ENCODE results near the gene PLXNA3. TPM values are rescaled to one million over a fixed set of nuclear protein-coding genes. Genes with fewer than 3 reads are reported as not detected.

Gene PLXNA3
- total RNA-seq, 1 experiment from 2014 or later: 36.3 TPM

DNA sequence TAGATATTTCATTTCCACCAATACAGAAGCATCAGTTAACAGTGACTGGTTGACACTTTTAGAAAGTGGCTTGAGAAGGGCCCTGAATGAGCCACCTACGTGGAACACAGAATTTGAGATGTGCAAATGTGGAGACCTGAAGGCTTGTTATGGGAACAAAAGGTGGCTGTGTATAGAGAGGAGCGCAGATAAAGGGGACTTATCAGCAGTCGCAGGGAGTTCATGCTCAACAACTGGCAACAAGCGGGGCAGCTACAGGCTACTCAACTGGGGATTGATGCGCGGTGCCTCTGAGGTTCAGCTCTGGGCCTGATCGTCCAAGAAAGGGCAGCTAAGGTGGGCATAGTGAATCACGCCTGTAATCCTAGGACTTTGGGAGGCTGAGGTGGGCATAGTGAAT lies 61.3 kb downstream of the PLXNA3 start:
- no peak overlapping the region for H2BK5ac ChIP-seq (ENCODE audit: insufficient read length, low read length)
- H3K4me2 ChIP-seq (ENCODE audit: insufficient read depth, insufficient read length, low read length): no peak overlapping the region
- no peaks in the 10 kb centered on the region for H3K79me2 ChIP-seq (ENCODE audit: insufficient read depth, low read length)
- TF ChIP-seq, protein P1, sequence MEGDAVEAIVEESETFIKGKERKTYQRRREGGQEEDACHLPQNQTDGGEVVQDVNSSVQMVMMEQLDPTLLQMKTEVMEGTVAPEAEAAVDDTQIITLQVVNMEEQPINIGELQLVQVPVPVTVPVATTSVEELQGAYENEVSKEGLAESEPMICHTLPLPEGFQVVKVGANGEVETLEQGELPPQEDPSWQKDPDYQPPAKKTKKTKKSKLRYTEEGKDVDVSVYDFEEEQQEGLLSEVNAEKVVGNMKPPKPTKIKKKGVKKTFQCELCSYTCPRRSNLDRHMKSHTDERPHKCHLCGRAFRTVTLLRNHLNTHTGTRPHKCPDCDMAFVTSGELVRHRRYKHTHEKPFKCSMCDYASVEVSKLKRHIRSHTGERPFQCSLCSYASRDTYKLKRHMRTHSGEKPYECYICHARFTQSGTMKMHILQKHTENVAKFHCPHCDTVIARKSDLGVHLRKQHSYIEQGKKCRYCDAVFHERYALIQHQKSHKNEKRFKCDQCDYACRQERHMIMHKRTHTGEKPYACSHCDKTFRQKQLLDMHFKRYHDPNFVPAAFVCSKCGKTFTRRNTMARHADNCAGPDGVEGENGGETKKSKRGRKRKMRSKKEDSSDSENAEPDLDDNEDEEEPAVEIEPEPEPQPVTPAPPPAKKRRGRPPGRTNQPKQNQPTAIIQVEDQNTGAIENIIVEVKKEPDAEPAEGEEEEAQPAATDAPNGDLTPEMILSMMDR (conservative IDR thresholded peaks at IDR 0.05): no peak
- no peaks in the 10 kb centered on the region for H3K4me1 ChIP-seq (ENCODE audit: insufficient read depth, low read length)
- no CpG with 5 or more reads among the region's 8 CpGs for WGBS (ENCODE audit: extremely low coverage, insufficient read length, low lambda C conversion rate)
- H3K9me3 Mint-ChIP-seq: peaks cover 53% of the 10 kb centered on the region in 2 experiments
- no peak overlapping the region for H2BK120ac ChIP-seq (ENCODE audit: low read depth, low read length, poor library complexity, severe bottlenecking)
- no peak overlapping the region for H3T11ph ChIP-seq (ENCODE audit: low read length)
- H3K9ac ChIP-seq (ENCODE audit: extremely low read depth, insufficient read length, low read length): no peak overlapping the region
- H2BK12ac ChIP-seq (ENCODE audit: insufficient read length, low read depth, low read length): no peak overlapping the region
- no peaks in the 10 kb centered on the region; a peak in 2 of 7 replicates for H3K36me3 Mint-ChIP-seq (ENCODE audit: insufficient read depth in 1 of 3, low read depth in 3 of 3)
- no peak overlapping the region for H3K23ac ChIP-seq (ENCODE audit: insufficient read length, low read depth, low read length)
- H4K8ac ChIP-seq (replicated peaks; ENCODE audit: insufficient read length, low read depth, low read length): no peak overlapping the region
- H2BK20ac ChIP-seq (ENCODE audit: low read depth, low read length, poor library complexity, severe bottlenecking): no peak overlapping the region
- no peak overlapping the region for H3K4ac ChIP-seq (ENCODE audit: low read depth, low read length)
- no peak overlapping the region for H4K5ac ChIP-seq (ENCODE audit: insufficient read length, low read depth, low read length)
- peaks cover 12% of the 10 kb centered on the region for H3K9me3 ChIP-seq (ENCODE audit: control insufficient read depth, low read depth, low read length)
- no peak overlapping the region for H2AFZ ChIP-seq (ENCODE audit: low read length)
- no peak overlapping the region for H3K14ac ChIP-seq (ENCODE audit: insufficient read depth, low read length)
- H4K20me1 ChIP-seq (ENCODE audit: control insufficient read depth, insufficient read depth, insufficient read length): no peaks in the 10 kb centered on the region
- no peak overlapping the region for H3K18ac ChIP-seq (ENCODE audit: insufficient read length, low read depth, low read length)
- no peaks in the 10 kb centered on the region for H3K79me1 ChIP-seq (ENCODE audit: insufficient read depth, low read depth, low read length, poor library complexity, severe bottlenecking)
- H3K27me3 ChIP-seq (ENCODE audit: insufficient read depth, low read length): no peaks in the 10 kb centered on the region; the same call in 1 of the 2 replicates
- H3K4me1 Mint-ChIP-seq: peaks cover 14 to 17% of the 10 kb centered on the region in 2 experiments
- H3K27ac ChIP-seq (ENCODE audit: insufficient read length, low read depth, low read length): no peak overlapping the region
- no peak overlapping the region for H2BK15ac ChIP-seq (ENCODE audit: low read depth, low read length)
- H3K4me3 Mint-ChIP-seq: no peak overlapping the region
- H3K23me2 ChIP-seq (ENCODE audit: insufficient read length, low read depth, low read length, poor library complexity, severe bottlenecking): peaks cover 15% of the 10 kb centered on the region
- H4K91ac ChIP-seq (ENCODE audit: insufficient read length, low read depth, low read length): no peak overlapping the region
- H2AK5ac ChIP-seq (ENCODE audit: insufficient read length, low read length): no peak overlapping the region
- H3K27ac Mint-ChIP-seq: no peak overlapping the region
- H3K56ac ChIP-seq (ENCODE audit: insufficient read length, low read depth, low read length): no peak overlapping the region
- peaks cover 42% of the 10 kb centered on the region for H3K27me3 Mint-ChIP-seq (ENCODE audit: low read depth)
- no peak for DNase-seq
